ENCODE measurements around the gene PNPLA6.

Gene PNPLA6
- 69.0 to 116 reads per million in 2 donors for total RNA-seq

DNA sequence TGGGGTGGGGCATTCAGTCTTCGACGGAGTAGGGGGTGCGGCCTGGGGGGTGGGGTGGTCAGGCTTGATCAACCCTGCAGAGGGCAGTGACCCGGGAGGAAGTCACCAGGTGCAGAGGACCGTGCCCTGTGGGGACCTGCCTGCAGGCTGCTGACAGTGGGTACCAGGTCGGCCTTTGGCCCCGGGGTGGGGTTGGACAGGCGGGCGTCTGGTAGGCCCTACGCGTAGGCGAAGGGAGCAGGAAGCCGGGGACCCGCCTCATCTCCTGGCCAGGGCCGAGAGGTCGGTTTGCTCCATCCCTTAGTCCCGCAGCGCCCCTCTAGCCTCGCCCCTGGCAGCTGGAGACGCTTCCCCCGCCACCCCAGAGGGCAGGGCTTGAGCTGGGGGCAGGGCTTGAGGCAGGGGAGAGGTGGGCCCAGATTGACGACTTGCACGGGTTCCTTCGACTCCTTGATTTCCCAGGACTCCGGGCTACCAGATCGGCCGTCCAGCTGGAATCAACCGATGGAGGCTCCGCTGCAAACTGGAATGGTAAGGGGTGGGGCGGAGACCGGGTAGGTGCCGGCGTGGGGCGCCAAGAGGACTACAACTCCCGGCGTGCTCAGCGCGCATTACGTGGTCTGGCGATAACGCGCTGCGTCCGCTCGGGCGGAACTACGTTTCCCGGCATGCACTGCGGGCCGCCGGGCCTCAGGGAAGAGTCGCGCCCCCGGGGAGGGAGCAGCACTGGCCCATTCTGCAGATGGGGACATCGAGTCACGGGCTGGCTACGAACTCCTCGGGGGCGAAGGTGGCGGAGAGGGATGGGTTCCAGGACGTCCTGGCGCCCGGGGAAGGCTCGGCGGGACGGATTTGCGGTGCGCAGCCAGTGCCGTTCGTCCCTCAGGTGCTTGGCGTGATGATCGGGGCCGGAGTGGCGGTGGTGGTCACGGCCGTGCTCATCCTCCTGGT lies at the start of gene PNPLA6:
Gene PNPLA6 (plus strand): TSS at position 671 of the 951 bp plus-strand sequence. CDS start 72 bp downstream, at position 743.
- peak; percentile 93 for DNase-seq

- no peak for DNase-seq
These were observed 48.6 kb upstream of the PNPLA6 start for GRCh38 chr19:7486923-7487322.

DNA sequence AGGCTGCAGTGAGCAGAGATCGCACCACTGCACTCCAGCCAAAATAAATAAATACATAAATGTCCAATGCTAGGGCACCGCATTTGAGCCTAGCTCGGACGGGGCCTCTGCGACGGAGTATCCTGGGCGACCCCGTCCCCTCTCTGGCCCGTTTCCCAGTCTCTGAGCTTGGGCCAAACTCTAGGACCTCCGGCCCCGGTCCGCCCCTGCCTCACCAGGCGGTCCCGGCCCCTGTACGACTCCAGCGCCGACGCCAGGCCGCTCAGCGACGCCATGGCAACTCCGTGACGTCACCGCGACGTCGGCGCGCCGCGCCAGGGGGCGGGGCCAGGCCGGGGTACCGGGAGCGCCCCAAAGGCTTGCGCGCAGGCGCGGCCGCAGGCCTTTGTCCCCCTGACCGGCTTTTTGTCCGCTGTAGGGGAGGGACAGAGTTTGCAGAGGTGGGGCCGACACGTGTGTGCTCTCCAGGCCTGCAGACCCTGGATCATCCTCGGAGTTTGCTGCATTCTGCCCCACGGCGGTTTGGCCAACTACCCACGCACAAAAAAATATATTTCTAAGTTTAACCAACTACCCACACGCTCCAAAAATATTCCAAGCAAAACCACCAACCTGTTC lies 46.7 kb upstream of the PNPLA6 start, which contains the start of gene PEX11G:
Gene PEX11G (minus strand): TSS at position 300 of the 618 bp plus-strand sequence. CDS start 25 bp downstream, at position 275.
- peak; percentile 88 for DNase-seq

DNA sequence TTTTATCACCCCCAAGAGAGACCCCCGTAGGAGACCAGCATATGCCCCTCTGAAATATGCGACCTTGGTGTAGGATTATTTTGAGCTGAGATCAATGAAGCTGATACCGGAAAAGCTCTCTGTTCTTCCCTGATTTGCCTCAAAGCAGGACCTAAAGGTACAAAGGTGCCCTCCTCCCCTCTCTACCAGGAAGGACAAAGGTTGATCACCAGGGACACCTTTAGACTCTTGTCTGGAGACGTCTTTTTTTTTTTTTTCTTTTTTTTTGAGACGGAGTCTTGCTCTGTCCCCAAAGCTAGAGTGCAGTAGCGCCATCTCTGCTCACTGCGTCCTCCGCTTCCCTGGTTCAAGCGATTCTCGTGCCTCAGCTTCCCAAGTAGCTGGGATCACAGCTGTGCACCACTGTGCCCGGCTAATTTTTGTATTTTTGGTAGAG lies 45.9 kb upstream of the PNPLA6 start:
- DNase-seq: no peak

GRCh38 chr19:7492142-7492541 lies 43.4 kb upstream of the PNPLA6 start:
- no peak for DNase-seq

DNA sequence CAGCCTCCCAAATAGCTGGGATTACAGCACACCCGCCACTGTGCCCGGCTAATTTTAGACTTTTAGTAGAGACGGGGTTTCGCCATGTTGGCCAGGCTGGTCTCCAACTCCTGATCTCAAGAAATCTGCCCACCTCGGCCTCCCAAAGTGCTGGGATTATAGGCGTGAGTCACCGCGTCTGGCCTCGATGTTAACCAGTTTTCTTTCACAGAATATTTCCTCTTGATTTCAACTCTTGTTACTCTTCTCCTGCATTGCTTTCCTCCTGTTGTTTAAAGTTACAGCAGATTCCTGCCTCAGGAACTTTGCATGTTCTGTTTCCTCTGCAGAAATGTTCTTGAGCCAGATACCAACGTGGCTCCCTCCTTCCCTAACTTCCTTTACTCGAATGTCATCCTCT lies 43.0 kb upstream of the PNPLA6 start:
- no peak for DNase-seq

DNA sequence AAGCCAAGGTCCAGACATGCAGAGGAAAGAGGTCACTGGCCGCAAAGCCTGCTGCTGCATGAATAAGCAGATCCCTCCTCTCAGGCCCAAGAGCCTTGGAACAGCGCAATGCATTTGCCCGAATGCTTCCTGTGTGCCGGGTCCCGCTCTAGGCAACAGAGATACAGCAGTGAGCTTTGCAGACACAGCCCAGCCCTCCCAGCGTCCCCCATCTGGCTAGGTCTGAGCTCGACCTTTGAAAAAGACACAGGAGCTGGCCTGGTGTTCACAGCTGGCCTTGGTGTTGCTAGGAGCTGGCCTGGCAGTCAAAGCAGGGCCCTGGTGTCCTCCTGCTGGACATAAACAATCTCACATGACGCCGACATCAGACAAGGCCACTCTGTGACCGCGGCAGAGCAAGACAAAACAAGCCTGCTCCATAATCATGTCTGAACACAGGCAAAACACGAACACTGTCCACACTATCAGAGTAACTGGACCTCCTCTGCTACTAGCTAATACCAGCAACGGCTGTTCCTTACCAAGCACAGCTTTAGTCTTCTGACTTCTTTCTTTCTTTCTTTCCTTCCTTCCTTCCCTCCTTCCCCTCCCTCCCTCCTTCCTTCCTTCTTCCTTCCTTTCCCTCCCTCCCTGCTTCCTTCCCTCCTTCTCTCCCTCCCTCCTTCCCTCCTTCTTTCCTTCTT lies 41.0 kb upstream of the PNPLA6 start:
- no peak for DNase-seq

DNA sequence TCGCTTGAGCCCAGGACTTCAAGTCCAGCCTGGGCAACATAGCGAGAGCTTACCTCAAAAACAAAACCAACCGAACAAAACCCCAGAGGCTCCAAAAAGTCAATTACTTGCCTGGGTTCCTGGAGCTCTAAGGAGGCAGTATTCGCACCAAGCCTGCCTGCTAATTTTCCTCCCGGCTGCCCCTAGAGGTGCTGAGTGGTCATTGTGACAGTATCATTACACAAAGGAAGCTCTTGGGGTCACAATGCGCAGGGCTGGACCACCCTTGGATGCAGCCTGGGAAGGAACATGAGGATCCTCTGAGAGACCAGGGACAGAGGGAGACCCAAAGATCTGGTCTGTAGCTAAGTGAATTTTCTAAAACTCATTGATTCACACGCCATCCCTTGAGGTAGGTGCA lies 38.2 kb upstream of the PNPLA6 start:
- no peak for DNase-seq

- DNase-seq: no peak
These were observed 34.6 kb upstream of the PNPLA6 start for GRCh38 chr19:7500811-7501450.

DNA sequence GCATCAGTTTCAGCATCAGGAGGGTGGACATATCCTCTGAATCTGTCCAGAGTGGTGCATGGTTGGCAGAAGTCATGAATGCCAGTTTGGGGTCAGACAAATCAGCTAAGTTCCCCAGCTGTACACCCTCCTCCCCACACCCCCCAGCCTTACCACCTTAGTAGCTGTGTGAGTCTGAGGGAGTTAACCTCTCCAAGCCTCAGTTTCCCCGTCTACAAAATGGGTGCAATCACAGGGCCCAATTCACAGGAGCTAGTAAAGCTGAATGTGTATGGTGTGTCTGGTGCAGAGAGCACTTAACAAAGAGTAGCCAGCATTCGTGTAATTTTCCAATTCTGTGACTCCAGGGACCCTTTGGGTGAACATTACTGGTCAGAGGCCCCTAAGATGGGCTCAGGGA lies 33.0 kb upstream of the PNPLA6 start:
- DNase-seq: no peak

DNA sequence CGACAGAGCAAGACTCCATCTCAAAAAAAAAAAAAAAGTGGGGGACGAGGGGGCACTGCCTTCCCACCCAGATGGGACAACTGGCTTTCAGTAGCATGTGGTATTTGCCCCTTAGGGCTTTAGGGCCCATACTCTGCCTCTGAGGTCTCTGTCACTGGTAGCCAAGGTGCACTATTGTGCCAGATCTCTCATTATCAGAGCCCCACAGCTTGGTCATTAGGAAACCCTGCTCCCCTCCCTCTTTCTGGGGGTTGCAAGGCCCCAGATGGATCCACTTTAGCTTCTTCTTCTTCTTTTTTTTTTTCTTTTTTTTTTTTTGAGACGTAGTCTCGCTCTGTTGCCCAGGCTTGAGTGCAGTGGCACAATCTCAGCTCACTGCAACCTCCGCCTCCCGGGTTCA lies 30.8 kb upstream of the PNPLA6 start:
- DNase-seq: no peak

DNA sequence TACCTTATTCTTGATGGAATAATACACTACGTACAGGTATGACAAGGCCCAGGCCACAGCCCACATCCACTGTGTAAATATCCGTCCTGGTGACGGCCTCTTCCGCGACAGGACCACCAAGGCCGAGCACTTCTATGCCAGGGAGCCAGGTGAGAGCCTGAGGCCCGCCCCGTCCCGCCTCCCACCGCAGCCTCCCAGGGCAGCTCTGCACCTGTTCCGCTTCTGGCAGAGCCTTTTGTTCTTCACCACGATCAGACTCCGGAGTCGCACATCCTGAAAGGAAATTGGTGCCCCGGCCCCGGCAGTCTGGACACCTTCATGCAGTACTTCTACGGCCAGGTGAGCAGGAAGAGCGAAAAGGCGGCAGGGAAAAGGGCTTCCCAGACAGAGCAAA lies 30.2 kb upstream of the PNPLA6 start:
- no peak for DNase-seq

GRCh38 chr19:7505682-7506384 lies 29.7 kb upstream of the PNPLA6 start:
- no peak for DNase-seq

GRCh38 chr19:7506385-7507328 lies 28.9 kb upstream of the PNPLA6 start:
- no peak for DNase-seq

- no peak for DNase-seq
These were observed 27.6 kb upstream of the PNPLA6 start for GRCh38 chr19:7507884-7508283.

GRCh38 chr19:7509625-7510024 lies 25.9 kb upstream of the PNPLA6 start:
- no peak for DNase-seq

GRCh38 chr19:7512400-7512851 lies 23.1 kb upstream of the PNPLA6 start:
- DNase-seq: no peak

GRCh38 chr19:7513809-7514642 lies 21.5 kb upstream of the PNPLA6 start:
- no peak for DNase-seq

GRCh38 chr19:7515110-7515644 lies 20.3 kb upstream of the PNPLA6 start:
- DNase-seq: no peak
